ENCODE measurements around the gene C1QTNF2. TPM values are rescaled to one million over a fixed set of nuclear protein-coding genes. Genes with fewer than 3 reads are reported as not detected.
"Not testable (repeated sequence)": the region's sequence is repeated elsewhere in the genome, so short reads cannot be mapped to it uniquely, and the experiment has no call there.

The C1QTNF2 gene
- total and polyA plus RNA-seq, 8 donors = 0.45 to 4.0 (median 1.1) TPM; not detected in 2

GRCh38 chr5:160347448-160347847 lies 23.0 kb downstream of the C1QTNF2 start:
- TF ChIP-seq EP300 (IDR thresholded peaks at IDR 0.05) (no peak), CTCF (IDR thresholded peaks at IDR 0.05) (no peak), POLR2AphosphoS5 (IDR thresholded peaks at IDR 0.05) (no peak), POLR2A (IDR thresholded peaks at IDR 0.05) (no peak)
- Histone ChIP-seq H3K27ac (no peak overlapping the region), H3K27me3 (peaks cover 0 to 4% (median 0%) of the 10 kb centered on the region in 3 donors), H3K4me1 (peaks cover 4 to 9% (median 8%) of the 10 kb centered on the region in 4 donors), H3K9me3 (no peaks in the 10 kb centered on the region), H3K4me3 (no peak overlapping the region), H3K36me3 (peaks cover 0 to 10% (median 1%) of the 10 kb centered on the region in 4 donors)
- peak in 1 of 2 donors; percentile 48 for DNase-seq
- intact Hi-C loops (cut with DNase I; ENCODE audit: low total_unique reads) = loop anchor here (5.0 to 10.0 kb wide), 2 partner anchors 150 to 323 kb away; no protein-coding TSS in a partner anchor
- WGBS, 5 donors = 64 to 75% (median 72%) methylated on average over 6 of the region's 6 CpGs

- 58 to 85% (median 80%) methylated on average over 4 of the region's 4 CpGs for WGBS, 5 donors
- Histone ChIP-seq H3K36me3 (no peaks in the 10 kb centered on the region), H3K9me3 (no peaks in the 10 kb centered on the region), H3K4me1 (peaks cover 4 to 9% (median 8%) of the 10 kb centered on the region in 4 donors), H3K27ac (peak overlapping the region in 3 of 5 donors; percentile 11 to 46 (median 24)), H3K27me3 (peaks cover 0 to 4% (median 0%) of the 10 kb centered on the region in 3 donors), H3K4me3 (no peak overlapping the region)
- TF ChIP-seq POLR2A (IDR thresholded peaks at IDR 0.05) = no peak
- TF ChIP-seq CTCF (IDR thresholded peaks at IDR 0.05) = no peak
- TF ChIP-seq EP300 (IDR thresholded peaks at IDR 0.05) = no peak
- TF ChIP-seq POLR2AphosphoS5 (IDR thresholded peaks at IDR 0.05) = no peak
- intact Hi-C loops (cut with DNase I; ENCODE audit: low total_unique reads) = loop anchor here (10.0 kb wide), 1 partner anchor 318 kb away; no protein-coding TSS in a partner anchor
- peak; percentile 39 to 48 for DNase-seq
Measured at GRCh38 chr5:160342413-160342941, 27.9 kb downstream of the C1QTNF2 start.

- H3K9me3 ChIP-seq = no peaks in the 10 kb centered on the region
- H3K27ac ChIP-seq = peak overlapping the region in 2 of 5 donors; percentile 23 to 46
- H3K36me3 ChIP-seq = no peaks in the 10 kb centered on the region
- intact Hi-C loops (cut with DNase I; ENCODE audit: low total_unique reads) = loop anchor here (10.0 kb wide), 1 partner anchor 317 kb away; no protein-coding TSS in a partner anchor
- TF ChIP-seq POLR2A (IDR thresholded peaks at IDR 0.05) = no peak
- no peak for TF ChIP-seq POLR2AphosphoS5 (IDR thresholded peaks at IDR 0.05)
- TF ChIP-seq EP300 (IDR thresholded peaks at IDR 0.05) = no peak
- no peak for TF ChIP-seq CTCF (IDR thresholded peaks at IDR 0.05)
- DNase-seq = no peak
- WGBS, 5 donors = 63 to 78% (median 70%) methylated on average over 6 of the region's 6 CpGs
- H3K4me1 ChIP-seq = peaks cover 4 to 9% (median 8%) of the 10 kb centered on the region in 4 donors
- H3K4me3 ChIP-seq = no peak overlapping the region
- peaks cover 0 to 4% (median 0%) of the 10 kb centered on the region in 3 donors for H3K27me3 ChIP-seq
Measured at GRCh38 chr5:160341309-160341870, 29.0 kb downstream of the C1QTNF2 start.

- not testable (repeated sequence) for DNase-seq, H3K4me3 ChIP-seq, H3K36me3 ChIP-seq, H3K4me1 ChIP-seq, H3K27me3 ChIP-seq, H3K27ac ChIP-seq, H3K9me3 ChIP-seq
- intact Hi-C loops (cut with DNase I; ENCODE audit: low total_unique reads) = loop anchor here (10.0 kb wide), 1 partner anchor 316 kb away; no protein-coding TSS in a partner anchor
Measured at GRCh38 chr5:160340513-160340912, 29.9 kb downstream of the C1QTNF2 start.

Data from stomach (tissue), 9 donors.